ENCODE measurements around the gene PCNX4.

PCNX4 gene

GRCh38 chr14:60178164-60178563 is 86.4 kb downstream of the PCNX4 start:
- DNase-seq, result no peak

- no peak for DNase-seq
These were observed 87.1 kb downstream of the PCNX4 start for GRCh38 chr14:60178820-60179219.

GRCh38 chr14:60179431-60179869 is 87.7 kb downstream of the PCNX4 start:
- DNase-seq, result no peak

- no peak for DNase-seq
These were observed 91.4 kb downstream of the PCNX4 start for GRCh38 chr14:60183138-60183537.

- DNase-seq, result no peak
These were observed 92.0 kb downstream of the PCNX4 start for GRCh38 chr14:60183741-60184140.

GRCh38 chr14:60184146-60184904 is 92.6 kb downstream of the PCNX4 start:
- peak in 1 of 2 donors; percentile 75 for DNase-seq

- DNase-seq, result no peak
These were observed 93.3 kb downstream of the PCNX4 start for GRCh38 chr14:60184905-60185555.

- no peak for DNase-seq
These were observed 96.4 kb downstream of the PCNX4 start for GRCh38 chr14:60188115-60188514.

GRCh38 chr14:60188696-60189095 is 97.0 kb downstream of the PCNX4 start:
- no peak for DNase-seq

- DNase-seq, result no peak
These were observed 98.5 kb downstream of the PCNX4 start for GRCh38 chr14:60189923-60190840.

- no peak for DNase-seq
These were observed 103.6 kb downstream of the PCNX4 start for GRCh38 chr14:60195179-60195810.

GRCh38 chr14:60196291-60196690 is 104.6 kb downstream of the PCNX4 start:
- peak in 1 of 2 donors; percentile 77 for DNase-seq

- DNase-seq, result no peak
These were observed 106.0 kb downstream of the PCNX4 start for GRCh38 chr14:60197629-60198303.

- DNase-seq, result no peak
These were observed 107.6 kb downstream of the PCNX4 start for GRCh38 chr14:60199321-60199720.

- no peak for DNase-seq
These were observed 112.5 kb downstream of the PCNX4 start for GRCh38 chr14:60204104-60204842.

GRCh38 chr14:60204843-60205774 is 113.4 kb downstream of the PCNX4 start:
- no peak for DNase-seq

GRCh38 chr14:60206249-60206670 is 114.5 kb downstream of the PCNX4 start:
- no peak for DNase-seq

- DNase-seq, result no peak
These were observed 115.3 kb downstream of the PCNX4 start for GRCh38 chr14:60206837-60207533.

- DNase-seq, result no peak
These were observed 119.0 kb downstream of the PCNX4 start for GRCh38 chr14:60210703-60211102.

GRCh38 chr14:60211153-60211552 is 119.4 kb downstream of the PCNX4 start:
- DNase-seq, result no peak
